ENCODE data around the gene ANKRD6.
"Not testable (repeated sequence)": the region's sequence is repeated elsewhere in the genome, so short reads cannot be mapped to it uniquely, and the experiment has no call there.

ANKRD6 gene

GRCh38 chr6:89432875-89433251, at the start of gene ANKRD6:
Gene ANKRD6 (plus strand): TSS chr6:89433152. CDS start chr6:89566977, 133,825 bp downstream.
- peak; percentile 92 for DNase-seq (ENCODE audit: low spot score)

- DNase-seq (ENCODE audit: low spot score) = no peak
Observed at GRCh38 chr6:89385156-89385667, 47.7 kb upstream of the ANKRD6 start.

- DNase-seq (ENCODE audit: low spot score) = no peak
Observed at GRCh38 chr6:89385846-89386245, 47.1 kb upstream of the ANKRD6 start.

- no peak for DNase-seq (ENCODE audit: low spot score)
Observed at GRCh38 chr6:89386917-89387491, 45.9 kb upstream of the ANKRD6 start.

- DNase-seq (ENCODE audit: low spot score) = no peak
Observed at GRCh38 chr6:89387516-89388201, 45.3 kb upstream of the ANKRD6 start.

- DNase-seq (ENCODE audit: low spot score) = no peak
Observed at GRCh38 chr6:89388846-89389245, 44.1 kb upstream of the ANKRD6 start.

GRCh38 chr6:89392823-89393222, 40.1 kb upstream of the ANKRD6 start:
- no peak for DNase-seq (ENCODE audit: low spot score)

- no peak for DNase-seq (ENCODE audit: low spot score)
Observed at GRCh38 chr6:89393659-89394058, 39.3 kb upstream of the ANKRD6 start.

GRCh38 chr6:89397884-89398283, 35.1 kb upstream of the ANKRD6 start:
- DNase-seq (ENCODE audit: low spot score) = not testable (repeated sequence)

- no peak for DNase-seq (ENCODE audit: low spot score)
Observed at GRCh38 chr6:89398762-89399525, 34.0 kb upstream of the ANKRD6 start.

- DNase-seq (ENCODE audit: low spot score) = no peak
Observed at GRCh38 chr6:89400050-89400449, 32.9 kb upstream of the ANKRD6 start.

GRCh38 chr6:89400912-89401399, 32.0 kb upstream of the ANKRD6 start:
- no peak for DNase-seq (ENCODE audit: low spot score)

- DNase-seq (ENCODE audit: low spot score) = no peak
Observed at GRCh38 chr6:89402776-89403175, 30.2 kb upstream of the ANKRD6 start.

- no peak for DNase-seq (ENCODE audit: low spot score)
Observed at GRCh38 chr6:89404512-89404911, 28.4 kb upstream of the ANKRD6 start.

- no peak for DNase-seq (ENCODE audit: low spot score)
Observed at GRCh38 chr6:89406141-89406540, 26.8 kb upstream of the ANKRD6 start.

- DNase-seq (ENCODE audit: low spot score) = no peak
Observed at GRCh38 chr6:89409461-89410035, 23.4 kb upstream of the ANKRD6 start.

GRCh38 chr6:89410231-89410761, 22.7 kb upstream of the ANKRD6 start:
- DNase-seq (ENCODE audit: low spot score) = no peak

GRCh38 chr6:89410788-89411144, 22.2 kb upstream of the ANKRD6 start:
- DNase-seq (ENCODE audit: low spot score) = no peak

- DNase-seq (ENCODE audit: low spot score) = peak; percentile 56
Observed at GRCh38 chr6:89411145-89412070, 21.5 kb upstream of the ANKRD6 start.

- peak; percentile 70 for DNase-seq (ENCODE audit: low spot score)
Observed at GRCh38 chr6:89412071-89413005, 20.6 kb upstream of the ANKRD6 start, which contains the start of gene RRAGD. Gene RRAGD (minus strand): TSS chr6:89412273. CDS start chr6:89411993, 280 bp downstream.
